NCI-H128 (cell line): ENCODE results near the gene VWA5A.
"Not testable (repeated sequence)": the region's sequence is repeated elsewhere in the genome, so short reads cannot be mapped to it uniquely, and the experiment has no call there.

Source experiments
- DNase-seq: peaks from one replicate; lab custom pipeline; 2025; ENCODE audit not compliant: unreplicated experiment; lab: John Stamatoyannopoulos, UW

Gene VWA5A

GRCh38 chr11:124090996-124091395 is 24.3 kb upstream of the VWA5A start:
- DNase-seq = no peak

- DNase-seq = no peak
These were observed 21.9 kb upstream of the VWA5A start for GRCh38 chr11:124093330-124093729.

GRCh38 chr11:124094731-124095130 is 20.5 kb upstream of the VWA5A start:
- DNase-seq = no peak

DNA sequence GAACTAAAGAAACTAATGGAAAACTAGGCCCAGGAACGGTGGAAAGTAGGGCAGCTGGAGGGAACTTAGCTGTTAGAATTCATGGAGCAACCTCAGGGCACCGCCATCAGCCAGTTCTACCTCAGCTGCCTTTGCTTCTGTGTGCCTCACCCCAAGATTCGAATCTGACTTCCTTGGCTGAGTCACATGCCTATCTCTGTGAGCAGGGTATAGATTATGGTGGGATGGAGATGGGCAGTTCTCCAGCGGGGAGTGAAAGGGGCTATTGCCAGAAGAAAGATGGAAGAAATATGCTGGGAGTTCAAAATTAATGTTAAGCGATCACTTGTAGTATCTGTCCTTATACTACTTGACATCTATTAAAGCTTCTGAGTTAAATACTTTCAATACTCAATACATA is 18.9 kb upstream of the VWA5A start:
- DNase-seq = no peak

DNA sequence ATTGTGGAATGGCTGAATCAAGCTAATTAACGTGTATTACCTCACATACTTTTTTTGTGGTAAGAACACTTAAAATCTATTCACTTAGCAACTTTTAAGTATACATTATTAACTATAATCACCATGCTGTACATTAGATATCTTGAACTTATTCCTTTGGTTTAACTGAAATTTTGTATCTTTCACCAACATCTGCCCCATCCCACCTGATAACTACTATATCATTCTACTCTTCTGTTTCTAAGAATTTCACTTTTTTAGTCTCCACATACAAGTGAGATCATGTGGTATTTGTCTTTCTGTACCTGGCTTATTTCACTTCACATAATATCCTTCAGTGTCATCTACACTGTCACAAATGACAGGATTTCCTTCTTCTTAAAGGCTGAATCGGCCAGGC is 17.1 kb upstream of the VWA5A start:
- DNase-seq = no peak

- DNase-seq = no peak
These were observed 13.5 kb upstream of the VWA5A start for GRCh38 chr11:124101737-124102136.

DNA sequence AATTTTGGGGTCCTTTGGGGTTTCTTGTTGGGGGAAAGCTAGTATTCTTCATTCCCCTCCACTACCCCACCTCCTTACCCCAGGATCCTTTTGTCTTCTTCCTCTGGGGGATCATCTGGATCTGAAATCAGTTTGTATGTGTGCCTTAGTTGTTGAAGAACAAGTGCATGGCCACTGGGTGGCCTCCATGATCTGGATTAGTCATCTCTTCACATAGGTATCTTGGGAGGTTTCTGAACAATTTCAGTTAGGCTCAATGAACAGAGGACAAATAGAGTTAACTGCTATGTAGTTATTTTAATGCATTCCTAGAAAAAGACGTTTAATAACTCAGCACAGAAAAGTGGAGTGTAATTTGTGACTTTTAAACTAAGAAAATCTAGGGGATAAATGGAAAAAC is 7.1 kb upstream of the VWA5A start:
- no peak for DNase-seq

DNA sequence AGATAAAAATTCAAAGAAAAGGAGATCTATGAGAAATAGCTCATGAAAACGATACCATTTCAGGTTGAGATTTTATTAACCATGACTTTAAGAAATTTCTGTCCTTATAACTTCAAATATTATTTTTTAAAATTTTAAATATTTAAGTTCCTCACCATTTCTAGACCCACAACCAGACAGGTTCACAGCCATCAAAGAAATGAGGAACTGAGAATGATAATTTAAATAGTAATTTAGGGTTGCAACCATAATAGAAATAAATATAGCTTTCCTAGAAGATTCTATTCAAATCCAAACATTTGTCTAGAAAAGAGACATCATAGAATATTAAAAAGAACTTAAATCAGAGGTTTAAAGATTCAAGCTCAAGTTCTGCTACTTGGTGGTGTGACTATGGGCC is 5.9 kb upstream of the VWA5A start:
- no peak for DNase-seq

GRCh38 chr11:124110201-124110600 is 5.0 kb upstream of the VWA5A start:
- DNase-seq = no peak

DNA sequence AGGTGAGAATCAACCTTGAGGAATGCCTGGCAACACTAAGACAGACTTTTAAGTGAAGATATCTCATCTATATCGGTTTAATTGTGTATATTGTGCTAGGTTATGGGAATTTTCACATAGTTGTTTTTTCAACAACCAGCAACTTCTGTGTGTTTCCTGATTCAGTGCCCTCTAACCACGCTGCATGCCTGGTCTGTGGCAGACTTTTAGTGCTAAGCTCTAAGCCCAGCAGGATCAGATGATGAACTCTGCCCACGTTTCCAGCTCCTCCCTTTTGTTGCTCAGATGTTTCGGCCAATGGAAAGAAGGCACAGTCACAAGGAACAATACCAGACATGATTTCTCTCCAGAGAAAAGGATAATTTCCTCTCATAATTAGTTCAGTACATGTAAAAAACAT is 1.4 kb upstream of the VWA5A start:
- DNase-seq = no peak

GRCh38 chr11:124115782-124116616 is 749 bp downstream of the VWA5A start:
- DNase-seq = no peak

GRCh38 chr11:124119103-124119502 is 3.9 kb downstream of the VWA5A start:
- no peak for DNase-seq

GRCh38 chr11:124120891-124121290 is 5.6 kb downstream of the VWA5A start:
- DNase-seq = no peak

GRCh38 chr11:124122123-124122522 is 6.9 kb downstream of the VWA5A start:
- DNase-seq = no peak

GRCh38 chr11:124123622-124124021 is 8.4 kb downstream of the VWA5A start:
- no peak for DNase-seq

GRCh38 chr11:124127134-124127533 is 11.9 kb downstream of the VWA5A start:
- not testable (repeated sequence) for DNase-seq

GRCh38 chr11:124143034-124143433 is 27.8 kb downstream of the VWA5A start:
- no peak for DNase-seq

- DNase-seq = no peak
These were observed 32.7 kb downstream of the VWA5A start for GRCh38 chr11:124147951-124148350.

DNA sequence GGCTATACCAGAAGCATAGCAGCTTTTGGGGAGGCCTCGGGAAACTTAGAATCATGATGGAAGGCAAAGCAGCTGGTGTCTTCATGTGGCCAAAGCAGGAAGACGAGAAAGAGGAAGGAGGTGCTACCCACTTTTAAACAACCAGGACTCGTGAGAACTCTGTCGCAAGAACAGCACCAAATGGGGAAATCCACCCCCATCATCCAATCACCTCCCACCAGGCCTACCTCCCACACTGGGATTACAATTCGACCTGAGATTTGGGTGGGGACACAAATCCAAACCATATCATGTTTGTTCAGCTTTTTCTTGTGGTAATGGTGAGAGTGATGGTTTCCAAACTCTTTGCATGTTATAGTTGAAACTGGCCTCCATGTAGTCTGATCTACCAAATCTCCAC is 35.4 kb downstream of the VWA5A start:
- no peak for DNase-seq

GRCh38 chr11:124152770-124153407 is 37.6 kb downstream of the VWA5A start:
- DNase-seq = no peak

GRCh38 chr11:124153821-124154220 is 38.6 kb downstream of the VWA5A start:
- no peak for DNase-seq

DNA sequence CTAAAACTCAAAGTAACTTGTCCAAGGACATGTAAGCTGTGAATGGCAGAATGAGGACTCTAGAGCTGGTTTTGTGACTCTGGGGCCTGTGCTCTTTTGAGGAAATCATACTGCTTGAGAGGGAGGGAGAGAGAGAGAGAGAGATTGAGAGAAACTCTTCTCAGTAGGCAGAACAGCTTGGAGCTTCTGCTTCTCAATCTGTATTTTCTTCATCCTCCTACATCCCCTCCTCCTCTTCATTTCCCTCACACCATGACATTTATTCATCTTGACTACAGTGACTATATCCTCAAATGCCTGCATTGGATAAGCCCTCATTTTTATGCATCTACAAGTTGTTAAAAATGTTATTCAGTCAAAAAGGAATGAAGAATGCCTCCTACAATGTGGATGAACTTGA is 44.2 kb downstream of the VWA5A start:
- no peak for DNase-seq

DNA sequence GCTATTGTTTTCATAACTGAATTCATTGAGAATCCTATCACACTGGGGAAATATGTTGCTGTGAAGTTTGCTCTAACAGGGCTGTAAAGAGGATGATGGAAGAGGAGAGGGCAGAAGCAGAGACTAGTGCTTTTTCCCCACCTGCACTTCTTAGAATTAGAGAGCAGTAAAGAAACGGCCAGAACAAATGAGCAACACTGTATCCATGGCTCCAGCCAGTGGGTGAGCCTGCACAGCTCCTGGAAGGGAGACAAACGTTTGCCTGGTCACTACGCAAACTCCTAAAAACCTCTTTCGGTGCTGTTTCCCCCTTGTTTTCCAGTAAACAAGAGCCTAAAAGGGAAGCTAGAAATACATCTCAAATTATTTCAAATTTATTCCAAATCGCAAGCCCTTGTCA is 45.7 kb downstream of the VWA5A start:
- DNase-seq = no peak
